Neural crest cell (in vitro differentiated cells): ENCODE results near the gene ZNF358. TPM values are rescaled to one million over a fixed set of nuclear protein-coding genes. Genes with fewer than 3 reads are reported as not detected.

Experiments
- DNase-seq: peaks from one replicate; pipeline ENCODE4 v3.0.0; 2021; ENCODE audit warnings: low read depth, mixed read lengths, low spot score
- H3K27ac Mint-ChIP-seq: one replicate; pipeline ENCODE4 v1.8.0; 2021; ENCODE audit warnings: mild to moderate bottlenecking, mixed read lengths; ENCODE audit not compliant: unreplicated experiment
- H3K27me3 Mint-ChIP-seq: 2 replicates; pipeline ENCODE4 v1.8.0; 2021; ENCODE audit warnings: low read depth, mild to moderate bottlenecking, mixed read lengths
- H3K36me3 Mint-ChIP-seq: 2 replicates; pipeline ENCODE4 v1.8.0; 2021; ENCODE audit warnings: low read depth, mild to moderate bottlenecking, mixed read lengths
- H3K4me1 Mint-ChIP-seq: 2 replicates; pipeline ENCODE4 v1.8.0; 2021; ENCODE audit warnings: mixed read lengths
- H3K4me3 Mint-ChIP-seq: one replicate; pipeline ENCODE4 v1.8.0; 2021; ENCODE audit warnings: mild to moderate bottlenecking, mixed read lengths
- H3K9me3 Mint-ChIP-seq: 2 replicates; pipeline ENCODE4 v1.8.0; 2021; ENCODE audit warnings: mixed read lengths
- CTCF ChIP-seq: fragments of 200-600 bp; sonication (generic); conservative IDR thresholded peaks from 2 replicates; pipeline ENCODE4 v1.5.0; 2021; ENCODE audit warnings: antibody characterized with exemption, mild to moderate bottlenecking
- total RNA-seq: library from RNA; stranded (reverse); gene quantifications from 2 replicates; pipeline ENCODE4 v1.2.1, GENCODE V29; 2021

The ZNF358 gene
- total RNA-seq, 1 donor from 2014 or later: 75.6 TPM

GRCh38 chr19:7478173-7478842 is 37.6 kb upstream of the ZNF358 start:
- DNase-seq: no peak
- Mint-ChIP-seq H3K4me1 (peaks cover 15% of the 10 kb centered on the region), H3K27me3 (no peaks in the 10 kb centered on the region), H3K9me3 (no peaks in the 10 kb centered on the region), H3K27ac (no peak overlapping the region), H3K36me3 (no peaks in the 10 kb centered on the region), H3K4me3 (no peak overlapping the region)
- TF ChIP-seq CTCF: no peak

GRCh38 chr19:7478843-7479227 is 37.1 kb upstream of the ZNF358 start:
- Mint-ChIP-seq H3K9me3 (no peaks in the 10 kb centered on the region), H3K36me3 (no peaks in the 10 kb centered on the region), H3K27me3 (no peaks in the 10 kb centered on the region), H3K27ac (no peak overlapping the region), H3K4me3 (no peak overlapping the region), H3K4me1 (peaks cover 15% of the 10 kb centered on the region)
- no peak for DNase-seq
- no peak for TF ChIP-seq CTCF

- Mint-ChIP-seq H3K27ac (peak overlapping the region; percentile 84), H3K4me3 (peak overlapping the region; percentile 12), H3K27me3 (no peaks in the 10 kb centered on the region), H3K4me1 (peaks cover 15% of the 10 kb centered on the region), H3K9me3 (no peaks in the 10 kb centered on the region), H3K36me3 (no peaks in the 10 kb centered on the region)
- TF ChIP-seq CTCF: no peak
- no peak for DNase-seq
These were observed 35.5 kb upstream of the ZNF358 start for GRCh38 chr19:7480222-7480969.

GRCh38 chr19:7480970-7481255 is 35.0 kb upstream of the ZNF358 start:
- Mint-ChIP-seq H3K9me3 (no peaks in the 10 kb centered on the region), H3K4me1 (peaks cover 15% of the 10 kb centered on the region), H3K4me3 (no peak overlapping the region), H3K27ac (no peak overlapping the region), H3K27me3 (no peaks in the 10 kb centered on the region), H3K36me3 (no peaks in the 10 kb centered on the region)
- no peak for DNase-seq
- TF ChIP-seq CTCF: no peak

- no peaks in the 10 kb centered on the region for H3K9me3 Mint-ChIP-seq
- H3K4me1 Mint-ChIP-seq: peaks cover 15% of the 10 kb centered on the region
- no peak overlapping the region for H3K4me3 Mint-ChIP-seq
- DNase-seq: no peak
- H3K36me3 Mint-ChIP-seq: no peaks in the 10 kb centered on the region
- H3K27me3 Mint-ChIP-seq: no peaks in the 10 kb centered on the region
- no peak for TF ChIP-seq CTCF
- no peak overlapping the region for H3K27ac Mint-ChIP-seq
These were observed 33.1 kb upstream of the ZNF358 start for GRCh38 chr19:7482584-7483439.
